ENCODE data around the gene MED8.

DNA sequence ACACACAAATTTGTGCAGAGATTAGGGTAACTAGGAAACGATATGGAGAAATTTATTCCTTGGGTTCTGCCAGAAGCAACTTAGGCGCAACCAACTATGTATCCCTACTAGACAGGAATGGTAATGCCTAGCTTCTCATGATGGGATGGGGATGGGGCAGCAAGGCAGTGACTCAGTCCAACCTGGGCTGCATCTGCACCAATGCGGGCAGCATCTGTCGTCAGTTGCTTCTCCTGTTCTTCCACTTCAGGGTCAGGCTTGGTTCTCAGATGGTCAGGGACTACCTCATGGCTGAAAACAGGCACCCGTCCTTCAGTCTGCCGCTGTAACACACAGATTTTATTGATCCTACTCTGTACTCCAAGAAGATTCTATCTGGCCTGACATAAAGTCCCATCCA lies 2.9 kb downstream of the MED8 start:
- TF ChIP-seq EZH2 (IDR thresholded peaks at IDR 0.05; ENCODE audit: low read depth) (no peak), CTCF (conservative IDR thresholded peaks at IDR 0.05) (no peak)
